G401 (cell line): ENCODE data around the gene NBEAL2. TPM values are rescaled to one million over a fixed set of nuclear protein-coding genes. Genes with fewer than 3 reads are reported as not detected.

ENCODE experiments used
- DNase-seq: peaks from one replicate; pipeline ENCODE4 v3.0.0-alpha.2; 2015; ENCODE audit warnings: low spot score
- in situ Hi-C: cut with HindIII; loops from 2 replicates; pipeline ENCODE4 v1.10.0; 2016; ENCODE audit warnings: low sequenced_read_pairs, mixed read lengths
- total RNA-seq: library from RNA; depleted of rRNA; stranded (reverse); fragments of >200 nt; shearing (Covaris generic); gene quantifications from 2 replicates; pipeline ENCODE4 v1.2.3, GENCODE V29; 2014; rRNA removed

NBEAL2 gene
- total RNA-seq, result 11.8 and 27.2 TPM in 2 replicates

- in situ Hi-C loops, result no loop called here
- DNase-seq, result peak; percentile 73
These were observed at the start of gene NBEAL2 for GRCh38 chr3:46978985-46979944. NBEAL2 (plus strand) TSS chr3:46979666; CDS start chr3:46979862, 196 bp downstream.

- peak; percentile 53 for DNase-seq
- in situ Hi-C loops, result no loop called here
These were observed 49.1 kb upstream of the NBEAL2 start for GRCh38 chr3:46930166-46930944.

- in situ Hi-C loops, result no loop called here
- no peak for DNase-seq
These were observed 48.5 kb upstream of the NBEAL2 start for GRCh38 chr3:46930945-46931403.

- in situ Hi-C loops, result no loop called here
- no peak for DNase-seq
These were observed 47.7 kb upstream of the NBEAL2 start for GRCh38 chr3:46931631-46932331.

GRCh38 chr3:46932455-46933225 is 46.8 kb upstream of the NBEAL2 start:
- in situ Hi-C loops, result no loop called here
- no peak for DNase-seq

GRCh38 chr3:46933261-46933660 is 46.2 kb upstream of the NBEAL2 start:
- no peak for DNase-seq
- in situ Hi-C loops, result no loop called here

GRCh38 chr3:46934072-46934471 is 45.4 kb upstream of the NBEAL2 start:
- in situ Hi-C loops, result no loop called here
- DNase-seq, result no peak

- DNase-seq, result no peak
- in situ Hi-C loops, result no loop called here
These were observed 44.8 kb upstream of the NBEAL2 start for GRCh38 chr3:46934498-46935167.

- in situ Hi-C loops, result no loop called here
- DNase-seq, result no peak
These were observed 44.2 kb upstream of the NBEAL2 start for GRCh38 chr3:46935168-46935858.

GRCh38 chr3:46935989-46936558 is 43.4 kb upstream of the NBEAL2 start:
- in situ Hi-C loops, result no loop called here
- DNase-seq, result no peak

- in situ Hi-C loops, result no loop called here
- DNase-seq, result no peak
These were observed 42.7 kb upstream of the NBEAL2 start for GRCh38 chr3:46936733-46937250.

GRCh38 chr3:46938118-46938517 is 41.3 kb upstream of the NBEAL2 start:
- in situ Hi-C loops, result no loop called here
- no peak for DNase-seq

- no peak for DNase-seq
- in situ Hi-C loops, result no loop called here
These were observed 39.7 kb upstream of the NBEAL2 start for GRCh38 chr3:46939578-46940445.

- in situ Hi-C loops, result no loop called here
- DNase-seq, result no peak
These were observed 37.4 kb upstream of the NBEAL2 start for GRCh38 chr3:46942076-46942475.

GRCh38 chr3:46942481-46943236 is 36.8 kb upstream of the NBEAL2 start:
- no peak for DNase-seq
- in situ Hi-C loops, result no loop called here
